ENCODE data around the gene NELL1.

NELL1 gene

DNA sequence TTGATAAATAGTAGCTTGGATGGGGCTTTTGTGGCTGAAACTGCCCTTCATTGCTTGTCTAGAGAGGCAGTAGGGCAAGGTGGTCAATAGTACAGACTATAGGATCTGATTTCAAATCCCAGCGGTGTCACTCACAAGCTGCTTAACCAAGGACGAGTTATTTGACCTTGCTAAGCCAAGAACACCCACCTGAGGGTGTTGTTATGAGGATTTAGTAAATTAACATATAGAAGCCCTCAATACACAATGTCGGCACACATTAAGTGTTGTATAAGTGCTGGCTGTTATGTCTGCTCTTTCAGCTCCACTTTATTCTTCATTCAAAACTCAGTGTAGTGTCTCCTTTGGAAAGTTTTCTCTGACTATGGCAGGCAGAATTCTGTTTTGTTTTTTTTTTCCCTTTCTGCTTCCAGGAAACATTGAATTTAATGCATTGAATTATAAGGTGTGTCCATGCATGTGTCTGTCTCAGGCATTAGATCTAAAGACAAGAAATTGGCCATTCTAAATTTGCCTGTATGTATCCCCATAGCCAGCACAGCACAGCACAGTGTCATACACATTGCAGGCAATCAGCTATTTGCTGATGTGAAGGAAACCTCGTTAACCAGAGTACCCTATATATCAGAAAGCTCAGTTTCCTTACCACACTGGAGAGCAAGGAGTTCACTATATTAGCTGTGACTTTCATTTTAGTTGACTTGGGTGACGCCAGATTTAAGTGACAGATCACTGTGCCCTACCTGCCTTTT is 212.1 kb downstream of the NELL1 start:
- DNase-seq, result no peak

GRCh38 chr11:20887137-20887536 is 217.8 kb downstream of the NELL1 start:
- no peak for DNase-seq

GRCh38 chr11:20894296-20894695 is 224.9 kb downstream of the NELL1 start:
- DNase-seq, result no peak

GRCh38 chr11:20909995-20910726 is 240.8 kb downstream of the NELL1 start:
- no peak for DNase-seq

GRCh38 chr11:20910733-20911132 is 241.3 kb downstream of the NELL1 start:
- DNase-seq, result no peak

GRCh38 chr11:20912065-20912821 is 242.9 kb downstream of the NELL1 start:
- DNase-seq, result no peak

DNA sequence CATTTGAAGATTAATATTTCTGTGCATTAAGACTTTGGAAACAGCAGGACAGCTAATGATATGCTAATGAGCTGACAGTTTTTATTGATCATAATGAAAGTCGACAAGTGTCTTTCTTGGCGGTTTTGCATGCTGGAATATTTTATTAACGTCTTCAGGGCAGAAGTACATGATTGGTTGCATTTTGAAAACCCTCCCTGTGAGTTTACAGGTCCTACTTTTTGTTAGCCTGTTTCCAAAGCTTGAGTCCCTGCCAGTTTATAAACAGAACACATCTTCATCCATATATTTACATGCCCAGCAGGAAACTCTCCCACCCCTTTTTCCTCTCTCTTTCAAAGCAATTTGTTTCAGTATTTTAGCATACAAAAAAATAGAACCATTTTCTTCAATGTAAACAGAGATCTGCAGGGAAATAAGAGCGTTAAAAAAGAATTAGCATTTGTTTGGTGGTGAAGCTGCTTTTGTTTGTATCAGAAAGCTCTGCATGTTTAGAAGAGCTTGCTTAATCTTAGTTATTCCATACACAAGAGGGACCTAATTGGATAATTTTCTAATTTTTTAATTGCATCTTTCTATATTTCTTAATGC is 243.6 kb downstream of the NELL1 start:
- DNase-seq, result no peak

- no peak for DNase-seq
Measured at GRCh38 chr11:20917306-20917705, 247.9 kb downstream of the NELL1 start.

DNA sequence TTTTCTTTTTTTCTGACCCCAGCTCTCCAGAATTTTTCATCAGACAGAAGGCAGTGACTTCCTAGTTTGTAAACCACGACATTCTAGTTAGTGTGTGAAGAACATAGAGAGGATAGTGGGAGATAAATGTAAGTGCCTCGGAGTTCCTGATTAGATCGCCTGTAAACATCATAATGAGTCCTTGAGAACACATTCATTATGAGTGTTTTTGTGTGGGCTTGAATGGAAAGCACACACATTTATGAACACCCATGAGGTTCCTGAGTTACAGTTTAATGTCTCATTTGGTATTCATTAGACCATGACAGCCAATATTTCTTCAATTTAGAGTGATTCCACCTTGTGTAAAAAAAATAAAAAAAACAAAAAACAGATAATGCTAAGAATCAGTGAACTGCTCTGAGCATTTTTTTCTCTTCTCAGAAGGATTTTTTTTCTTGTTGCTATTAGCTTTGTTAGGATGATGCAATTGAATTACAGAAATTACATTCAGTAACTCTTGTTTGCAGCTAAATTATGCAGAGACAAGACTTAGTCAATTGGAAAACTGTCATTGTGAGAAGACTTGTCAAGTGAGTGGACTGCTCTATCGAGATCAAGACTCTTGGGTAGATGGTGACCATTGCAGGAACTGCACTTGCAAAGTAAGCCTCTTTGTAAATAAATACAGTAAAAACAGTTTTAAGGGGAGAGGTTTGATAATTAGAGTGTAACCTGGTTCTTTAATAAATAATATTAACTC is 257.6 kb downstream of the NELL1 start:
- DNase-seq, result no peak

DNA sequence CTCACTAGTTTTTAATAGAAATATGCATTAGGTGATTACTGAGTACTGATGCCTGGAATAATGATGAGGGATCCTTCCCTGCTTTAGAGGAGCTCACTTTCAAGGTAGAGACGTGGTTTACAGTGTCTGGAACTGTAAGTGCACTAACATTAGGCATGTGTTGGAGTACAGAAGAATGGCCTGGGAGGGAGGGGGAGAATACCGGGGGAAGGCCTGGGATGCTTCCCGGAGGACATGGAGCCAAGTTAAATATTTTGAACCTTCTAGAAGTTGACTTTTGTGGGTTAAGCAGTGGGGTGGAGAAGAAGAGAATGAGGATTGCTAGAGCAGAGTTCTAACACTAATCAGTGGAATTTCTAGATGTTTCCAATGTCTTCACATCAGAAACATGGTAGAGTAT is 261.6 kb downstream of the NELL1 start:
- no peak for DNase-seq

DNA sequence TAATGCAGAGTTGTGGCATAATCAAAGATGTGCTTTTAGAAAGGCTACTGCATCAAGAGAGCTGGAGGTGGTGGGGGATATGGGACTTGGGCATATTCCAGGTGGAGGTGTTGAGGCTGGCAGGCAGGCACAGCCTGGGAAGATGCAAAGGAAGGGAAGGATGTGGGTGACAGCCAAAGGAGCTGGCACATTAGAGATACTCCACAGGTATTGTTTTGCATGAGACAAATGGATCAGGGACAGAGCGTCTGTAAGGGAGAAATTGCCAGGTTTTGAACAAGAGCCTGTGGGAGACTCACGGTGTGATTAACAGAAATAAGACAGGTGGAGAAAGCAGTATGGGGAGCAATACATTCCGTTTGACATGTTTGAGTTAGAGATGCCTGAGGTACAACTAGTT is 263.7 kb downstream of the NELL1 start:
- no peak for DNase-seq

DNA sequence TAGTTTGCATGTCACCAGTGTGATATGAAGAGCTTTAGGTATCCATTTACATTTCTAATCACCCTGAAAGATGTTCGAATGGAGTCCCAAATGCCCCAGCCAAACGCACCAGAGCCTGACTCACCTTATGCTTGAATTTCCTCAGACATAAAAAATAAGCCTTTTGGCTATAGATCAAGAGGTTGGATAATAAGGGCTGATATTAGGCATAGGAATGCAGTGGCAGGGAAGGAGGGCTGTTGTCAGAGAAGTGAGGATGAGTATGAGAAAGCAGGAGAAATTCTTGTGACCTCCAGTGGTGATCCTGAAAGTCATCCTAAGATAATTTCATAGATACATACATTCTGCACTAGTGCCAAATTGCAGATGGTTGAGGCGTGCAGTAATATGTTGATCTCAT is 264.6 kb downstream of the NELL1 start:
- no peak for DNase-seq

DNA sequence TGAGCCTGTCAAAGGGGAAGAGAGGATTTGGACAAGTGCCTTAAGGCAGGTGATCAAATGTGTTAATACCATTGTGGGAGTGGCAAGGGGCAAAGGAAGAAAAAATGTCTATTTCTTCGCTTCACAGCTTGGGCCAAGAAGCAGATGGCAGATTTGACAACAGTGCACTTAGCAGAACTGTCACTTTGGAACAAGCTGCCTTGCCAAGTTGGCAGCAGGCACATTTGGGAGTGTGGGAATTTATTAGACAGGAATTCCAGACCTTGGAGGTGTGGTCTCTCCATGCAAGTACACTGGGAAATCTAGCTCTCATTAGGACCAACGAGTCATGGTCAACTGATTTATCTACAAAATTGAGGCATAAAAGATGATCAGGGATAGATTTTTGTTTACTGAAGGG is 265.1 kb downstream of the NELL1 start:
- DNase-seq, result no peak

DNA sequence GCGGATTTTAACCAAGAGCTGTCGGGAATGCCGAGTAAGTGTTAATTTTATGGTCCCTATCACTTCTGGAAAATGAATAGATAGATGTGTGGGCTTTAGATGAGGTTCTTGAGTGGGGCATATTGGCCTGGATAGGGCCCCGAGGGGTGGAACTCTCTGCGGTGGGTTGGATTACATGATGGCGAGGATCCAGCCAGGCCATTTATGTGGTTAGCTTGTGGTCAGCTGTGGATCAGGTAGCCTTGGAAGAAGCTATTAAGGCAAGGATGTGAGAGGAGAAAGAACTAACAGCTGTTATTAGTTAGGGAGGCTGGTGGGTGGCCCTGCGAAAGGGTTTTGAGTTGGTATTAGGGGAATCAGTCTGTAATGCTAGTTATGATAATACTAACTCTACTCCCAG is 268.4 kb downstream of the NELL1 start:
- DNase-seq, result no peak

GRCh38 chr11:20949585-20949984 is 280.2 kb downstream of the NELL1 start:
- DNase-seq, result no peak

DNA sequence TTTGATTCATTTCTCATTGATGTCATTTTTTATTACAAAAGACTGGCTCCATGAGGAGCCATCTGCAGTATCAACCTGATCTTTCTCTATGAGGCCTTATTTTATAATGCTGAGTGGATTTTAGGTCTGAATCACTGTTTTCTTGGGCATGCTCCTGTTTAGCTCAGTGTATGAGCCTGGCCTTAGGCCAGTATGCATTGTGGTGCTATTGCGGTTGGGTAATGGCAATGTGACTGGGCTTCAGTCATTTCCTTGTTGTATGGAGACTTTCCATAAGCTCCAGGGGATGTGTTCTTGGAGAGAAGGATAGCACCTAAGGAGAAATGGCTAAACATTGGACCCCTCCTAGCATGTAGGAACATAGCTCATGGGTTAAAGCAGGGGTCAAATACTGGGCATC is 293.2 kb downstream of the NELL1 start:
- DNase-seq, result no peak

DNA sequence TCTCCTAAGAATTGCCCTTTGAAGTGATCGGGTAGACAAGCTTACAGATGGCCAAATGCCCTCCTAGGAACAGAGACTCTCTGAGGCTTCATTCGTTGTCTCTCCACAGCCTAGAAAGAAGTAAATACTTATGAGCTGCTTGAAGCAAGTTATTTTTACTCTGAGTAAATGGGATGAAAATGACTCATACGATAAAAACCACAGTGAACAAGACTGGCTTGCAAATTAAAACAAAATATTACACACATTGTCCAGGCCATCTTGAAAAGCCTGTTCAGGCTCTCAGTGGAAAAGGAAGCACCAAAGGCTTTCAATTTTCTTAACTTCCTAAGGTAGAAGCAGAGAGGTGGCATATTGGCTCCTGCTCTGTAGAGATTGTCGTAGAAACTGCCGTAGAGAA is 294.2 kb downstream of the NELL1 start:
- DNase-seq, result no peak

- DNase-seq, result no peak
Measured at GRCh38 chr11:20964985-20965384, 295.6 kb downstream of the NELL1 start.

- no peak for DNase-seq
Measured at GRCh38 chr11:20966489-20966888, 297.1 kb downstream of the NELL1 start.

DNA sequence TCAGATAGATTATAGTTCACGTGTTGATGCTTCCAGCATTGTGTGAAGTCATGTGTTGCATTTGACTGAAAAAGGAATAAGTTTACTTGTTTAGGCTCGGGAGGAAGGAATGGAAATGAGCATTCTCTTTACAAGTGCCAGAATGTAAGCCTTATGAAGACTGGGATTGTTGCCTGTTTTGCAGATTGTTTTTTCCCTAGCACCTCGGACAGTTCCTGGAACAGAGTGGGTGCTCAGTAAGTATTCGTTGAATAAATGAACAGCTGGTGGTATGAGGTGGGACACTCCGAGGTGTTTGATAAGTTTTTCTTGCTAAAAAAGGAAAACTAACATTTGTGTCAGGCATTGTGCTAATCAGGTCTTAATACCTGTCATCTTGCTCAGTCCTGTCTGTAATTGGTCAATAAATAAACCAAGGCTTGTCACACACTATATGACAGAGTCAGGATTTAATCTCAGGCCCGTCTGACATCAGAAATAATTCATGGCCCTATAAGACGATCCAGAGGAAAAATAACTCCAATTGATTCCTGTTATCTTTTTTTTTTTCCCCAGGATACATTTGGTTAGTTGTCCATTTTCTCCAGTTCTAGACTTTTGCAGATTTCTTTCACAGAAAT is 304.7 kb downstream of the NELL1 start:
- no peak for DNase-seq

- DNase-seq, result no peak
Measured at GRCh38 chr11:20980736-20981135, 311.4 kb downstream of the NELL1 start.

DNA sequence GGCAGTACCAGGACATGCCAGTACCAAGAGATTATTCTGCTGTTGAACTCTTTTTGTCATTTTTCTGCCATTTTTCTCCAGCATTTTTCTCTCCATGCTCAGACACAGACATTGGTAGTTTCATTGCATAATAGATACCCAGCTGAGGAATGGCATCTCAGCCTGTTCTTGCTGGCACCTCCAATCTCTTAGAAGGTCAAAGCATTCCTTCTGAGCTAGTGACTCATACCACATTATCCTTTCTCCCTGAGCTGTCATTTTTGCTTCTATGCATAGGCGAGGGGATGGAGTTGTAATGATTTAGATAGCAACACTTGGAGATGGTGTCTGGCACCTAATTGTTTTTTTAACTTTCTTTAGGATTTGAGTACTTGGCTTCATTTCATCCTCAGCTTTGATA is 321.1 kb downstream of the NELL1 start:
- DNase-seq, result no peak
